Tibial nerve (tissue), 4 donors: Measurements from ENCODE around the gene TPRG1L. TPM values are rescaled to one million over a fixed set of nuclear protein-coding genes. Genes with fewer than 3 reads are reported as not detected.

Experiments used
- DNase-seq, 2 donors: peaks; one replicate each; pipeline ENCODE4 v3.0.0-alpha.2; 2019; ENCODE audit warnings: low spot score in 2 of 2
- H3K27ac ChIP-seq, 4 donors: fragments of 200-600 bp; sonication (generic) in 3 of 4; one replicate each; pipeline ENCODE4 v1.5.1; 2017 to 2019; ENCODE audit warnings: mild to moderate bottlenecking in 1 of 4
- H3K27me3 ChIP-seq, 2 donors: fragments of 200-600 bp; sonication (generic) in 1 of 2; one replicate each; pipeline versions ENCODE4 v1.5.1 to v1.6.0; 2017 to 2019
- H3K36me3 ChIP-seq, 3 donors: fragments of 200-600 bp; sonication (generic); one replicate each; pipeline ENCODE4 v1.5.1; 2018 to 2019
- H3K4me1 ChIP-seq, 4 donors: fragments of 200-600 bp; sonication (generic) in 3 of 4; one replicate each; pipeline ENCODE4 v1.5.1; 2017 to 2019
- H3K4me3 ChIP-seq, 4 donors: fragments of 200-600 bp; sonication (generic) in 3 of 4; one replicate each; pipeline ENCODE4 v1.5.1; 2017 to 2019; ENCODE audit warnings: mild to moderate bottlenecking in 1 of 4, moderate library complexity in 1 of 4
- H3K9me3 ChIP-seq, 4 donors: fragments of 200-600 bp; sonication (generic) in 3 of 4; one replicate each; pipeline ENCODE4 v1.5.1; 2017 to 2019
- CTCF ChIP-seq, 5 experiments: fragments of 200-600 bp in 3 of 5; fragments of 450-650 bp in 2 of 5; sonication (generic) in 3 of 5; IDR thresholded peaks; one replicate each; pipeline ENCODE4 v1.5.1; 2016 to 2019; ENCODE audit warnings: antibody characterized with exemption in 5 of 5, mild to moderate bottlenecking in 3 of 5, moderate library complexity in 2 of 5
- EP300 ChIP-seq, 2 donors: sonication (generic); formaldehyde crosslinking; IDR thresholded peaks; one replicate each; pipeline ENCODE4 v1.6.1; 2017; ENCODE audit warnings: antibody characterized with exemption in 2 of 2, mild to moderate bottlenecking in 1 of 2
- POLR2A ChIP-seq, 2 donors: fragments of 450-650 bp; IDR thresholded peaks; one replicate each; pipeline ENCODE4 v1.6.1; 2017; ENCODE audit warnings: antibody characterized with exemption in 2 of 2, mild to moderate bottlenecking in 2 of 2, moderate library complexity in 2 of 2
- WGBS, 2 donors: methylation state at CpG; one replicate each; pipeline ENCODE4 v1.1.5; 2018; 5-methylcytosine and 5-hydroxymethylcytosine counted together
- total RNA-seq, 4 donors: library from RNA; depleted of rRNA; stranded (reverse); fragments of >200 nt; gene quantifications; one replicate each; pipeline ENCODE4 v1.1.0, GENCODE V29; 2016

TPRG1L gene
- total RNA-seq, 4 donors from 2014 or later = 26.7 to 39.8 (median 34.7) TPM

- H3K9me3 ChIP-seq = no peaks in the 10 kb centered on the region
- no peak overlapping the region for H3K4me3 ChIP-seq
- WGBS, 2 donors = 95 to 96% methylated on average over 4 of the region's 4 CpGs
- no peak overlapping the region for H3K27ac ChIP-seq
- H3K36me3 ChIP-seq = no peaks in the 10 kb centered on the region
- no peaks in the 10 kb centered on the region for H3K4me1 ChIP-seq
- no peak for TF ChIP-seq EP300 (IDR thresholded peaks at IDR 0.05)
- TF ChIP-seq CTCF (IDR thresholded peaks at IDR 0.05) = no peak
- TF ChIP-seq POLR2A (IDR thresholded peaks at IDR 0.05) = no peak
- H3K27me3 ChIP-seq = peaks cover 0 to 41% of the 10 kb centered on the region in 2 donors
- no peak for DNase-seq
Observed at GRCh38 chr1:3661631-3662030, 36.8 kb downstream of the TPRG1L start.

GRCh38 chr1:3662080-3662671, 37.4 kb downstream of the TPRG1L start:
- Histone ChIP-seq H3K9me3 (no peaks in the 10 kb centered on the region), H3K27ac (no peak overlapping the region), H3K4me1 (no peaks in the 10 kb centered on the region), H3K4me3 (no peak overlapping the region), H3K36me3 (no peaks in the 10 kb centered on the region), H3K27me3 (peaks cover 0 to 35% of the 10 kb centered on the region in 2 donors)
- WGBS, 2 donors = 81 to 86% methylated on average over 16 of the region's 16 CpGs
- DNase-seq = no peak
- TF ChIP-seq EP300 (IDR thresholded peaks at IDR 0.05) (no peak), CTCF (IDR thresholded peaks at IDR 0.05) (no peak), POLR2A (IDR thresholded peaks at IDR 0.05) (no peak)

- DNase-seq = no peak
- Histone ChIP-seq H3K4me3 (no peak overlapping the region), H3K4me1 (peaks cover 0 to 3% (median 0%) of the 10 kb centered on the region in 4 donors), H3K27ac (no peak overlapping the region), H3K36me3 (no peaks in the 10 kb centered on the region), H3K27me3 (peaks cover 0 to 20% of the 10 kb centered on the region in 2 donors), H3K9me3 (no peaks in the 10 kb centered on the region)
- TF ChIP-seq EP300 (IDR thresholded peaks at IDR 0.05) (no peak), CTCF (IDR thresholded peaks at IDR 0.05) (no peak), POLR2A (IDR thresholded peaks at IDR 0.05) (no peak)
- WGBS, 2 donors = 89 to 91% methylated on average over 6 to 9 of the region's 14 CpGs
Observed at GRCh38 chr1:3663999-3664699, 39.3 kb downstream of the TPRG1L start.

GRCh38 chr1:3664700-3665375, 40.0 kb downstream of the TPRG1L start:
- no peak for DNase-seq
- Histone ChIP-seq H3K36me3 (no peaks in the 10 kb centered on the region), H3K4me3 (no peak overlapping the region), H3K27me3 (peaks cover 0 to 26% of the 10 kb centered on the region in 2 donors), H3K9me3 (no peaks in the 10 kb centered on the region), H3K27ac (no peak overlapping the region), H3K4me1 (peaks cover 0 to 3% (median 0%) of the 10 kb centered on the region in 4 donors)
- 72 to 80% methylated on average over 13 to 14 of the region's 14 CpGs for WGBS, 2 donors
- TF ChIP-seq POLR2A (IDR thresholded peaks at IDR 0.05) = no peak
- no peak for TF ChIP-seq EP300 (IDR thresholded peaks at IDR 0.05)
- no peak for TF ChIP-seq CTCF (IDR thresholded peaks at IDR 0.05)

GRCh38 chr1:3668148-3668547, 43.3 kb downstream of the TPRG1L start:
- H3K27ac ChIP-seq = no peak overlapping the region
- TF ChIP-seq EP300 (IDR thresholded peaks at IDR 0.05) (no peak), POLR2A (IDR thresholded peaks at IDR 0.05) (no peak), CTCF (IDR thresholded peaks at IDR 0.05) (no peak)
- peaks cover 0 to 3% (median 0%) of the 10 kb centered on the region in 4 donors for H3K4me1 ChIP-seq
- no peaks in the 10 kb centered on the region for H3K36me3 ChIP-seq
- WGBS, 2 donors = 79 to 84% methylated on average over 8 of the region's 8 CpGs
- H3K9me3 ChIP-seq = no peaks in the 10 kb centered on the region
- H3K4me3 ChIP-seq = no peak overlapping the region
- H3K27me3 ChIP-seq = peaks cover 0 to 38% of the 10 kb centered on the region in 2 donors
- no peak for DNase-seq
